T follicular helper cell (primary cell): ENCODE results near the gene SPARC.

Source experiments
- DNase-seq: peaks from one replicate; pipeline ENCODE4 v3.0.0-alpha.2; 2020; ENCODE audit warnings: low read depth

The SPARC gene

DNA sequence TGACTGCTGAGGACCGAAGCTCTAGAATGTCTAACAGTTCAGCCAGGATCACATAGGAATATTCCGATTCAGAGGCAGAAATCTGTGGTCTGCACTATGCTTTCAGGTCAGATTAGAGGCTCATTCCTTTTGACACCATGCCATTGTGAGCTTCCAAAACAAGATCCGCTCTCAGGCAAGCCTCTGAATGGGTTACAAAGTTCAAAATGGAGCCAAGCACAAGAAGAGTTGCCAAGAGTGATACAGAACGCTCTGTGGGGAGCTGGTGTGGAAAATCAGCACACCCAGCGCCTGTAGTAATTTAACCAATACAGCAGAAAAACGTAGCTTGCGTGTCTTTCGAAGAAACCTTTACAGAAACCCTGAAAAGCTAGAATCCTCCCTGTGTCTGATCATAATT lies 62.2 kb downstream of the SPARC start:
- no peak for DNase-seq

DNA sequence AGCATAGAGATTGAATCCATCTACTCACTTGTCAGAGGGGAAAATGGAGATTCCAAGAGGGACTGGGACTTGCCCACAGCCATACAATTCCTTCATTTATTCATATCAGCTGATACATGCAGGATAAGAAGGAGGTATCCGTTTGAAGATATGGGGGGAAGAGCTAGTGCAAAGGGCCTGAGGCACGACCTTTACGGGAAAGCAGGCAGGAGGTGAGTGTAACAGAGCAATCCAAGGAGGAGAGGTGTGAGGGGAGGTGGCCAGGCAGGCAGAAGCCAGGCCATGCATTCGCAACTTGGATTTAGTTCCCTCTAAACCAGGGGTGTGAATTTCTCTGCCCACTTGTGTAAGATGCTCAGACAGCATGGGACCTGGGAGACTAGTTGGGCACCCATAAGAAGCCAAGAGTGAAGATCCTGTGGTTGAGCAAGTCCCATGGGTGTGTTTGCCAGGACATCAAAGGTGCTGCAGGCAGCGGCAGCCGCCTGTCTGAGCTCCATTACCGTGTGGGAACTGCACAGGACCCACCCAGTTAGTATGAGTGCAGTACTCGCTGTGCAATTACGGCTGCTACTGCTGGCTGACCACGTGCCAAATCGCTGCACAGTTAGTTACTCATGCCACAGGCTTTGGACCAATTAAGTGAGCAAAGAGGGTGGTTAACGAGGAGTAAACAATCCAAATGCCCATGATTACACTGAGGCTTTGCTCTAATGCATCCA lies 64.2 kb downstream of the SPARC start:
- no peak for DNase-seq

DNA sequence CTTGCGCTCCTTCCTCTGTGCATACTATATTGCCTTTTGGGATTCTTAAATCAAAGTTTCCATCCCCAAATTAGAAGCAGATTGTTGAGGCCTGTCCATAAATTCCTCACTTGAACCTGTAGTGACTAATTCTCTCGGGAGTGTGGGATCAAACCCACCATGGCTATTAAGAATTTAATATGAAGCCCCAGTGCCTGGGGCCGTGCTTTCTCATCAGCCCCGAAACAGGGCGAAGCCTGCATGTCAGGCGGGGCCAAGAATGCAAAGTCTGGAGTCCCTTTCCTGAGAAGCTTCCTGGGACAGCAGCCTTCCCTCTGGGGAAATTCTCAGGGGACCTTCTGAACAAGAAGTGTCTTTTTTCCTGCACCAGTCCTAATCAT lies 66.3 kb downstream of the SPARC start:
- DNase-seq: no peak

DNA sequence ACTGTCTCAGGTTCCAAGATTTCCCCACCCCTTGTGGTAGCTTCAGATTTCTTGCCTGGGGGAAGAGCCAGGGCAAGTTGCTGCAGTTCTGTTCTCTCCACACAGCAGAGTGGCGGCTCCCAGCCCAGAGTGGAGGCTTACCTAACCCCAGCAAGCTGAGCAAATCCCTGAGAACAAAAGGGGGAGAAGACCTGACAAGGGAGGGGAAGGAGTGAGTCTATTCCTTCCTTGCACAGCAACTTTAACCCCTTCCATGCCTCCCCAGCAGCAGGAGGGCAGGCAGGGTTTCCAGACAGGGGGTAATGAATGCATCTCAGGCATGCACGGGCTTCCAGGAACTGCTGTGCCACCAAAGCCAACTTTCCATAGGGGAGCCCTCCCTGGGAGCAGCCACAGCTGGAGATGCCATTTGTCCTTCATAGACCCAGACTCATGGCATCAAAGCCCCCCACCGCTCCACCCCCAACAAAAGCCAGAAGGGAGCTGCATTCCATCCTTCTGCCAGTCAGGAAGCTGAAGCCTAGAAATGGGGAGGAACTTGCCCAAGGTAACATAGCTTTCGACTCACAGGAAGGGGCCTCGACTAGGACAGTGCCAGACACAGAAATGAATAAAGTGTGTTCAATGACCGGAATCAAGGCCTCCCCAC lies 66.8 kb downstream of the SPARC start:
- no peak for DNase-seq

DNA sequence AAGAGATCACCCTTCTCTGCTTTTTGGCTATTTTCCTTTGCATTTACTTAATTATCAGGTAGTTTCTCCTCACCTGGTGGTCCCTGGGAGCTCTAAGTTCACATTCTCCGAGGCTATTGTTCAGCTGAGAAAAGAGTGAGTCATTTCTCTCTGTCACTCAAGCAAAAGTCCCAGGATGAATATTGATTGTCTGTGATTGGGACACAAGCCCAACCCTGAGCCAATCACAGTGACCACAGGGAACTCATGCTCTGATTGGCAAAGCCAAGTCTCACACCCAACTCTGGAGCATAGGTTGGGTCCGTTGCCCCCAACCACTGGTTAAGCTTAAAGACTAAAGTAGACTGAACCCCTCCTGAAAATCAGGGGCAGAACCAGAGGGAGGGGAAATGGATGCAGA lies 67.8 kb downstream of the SPARC start:
- no peak for DNase-seq

DNA sequence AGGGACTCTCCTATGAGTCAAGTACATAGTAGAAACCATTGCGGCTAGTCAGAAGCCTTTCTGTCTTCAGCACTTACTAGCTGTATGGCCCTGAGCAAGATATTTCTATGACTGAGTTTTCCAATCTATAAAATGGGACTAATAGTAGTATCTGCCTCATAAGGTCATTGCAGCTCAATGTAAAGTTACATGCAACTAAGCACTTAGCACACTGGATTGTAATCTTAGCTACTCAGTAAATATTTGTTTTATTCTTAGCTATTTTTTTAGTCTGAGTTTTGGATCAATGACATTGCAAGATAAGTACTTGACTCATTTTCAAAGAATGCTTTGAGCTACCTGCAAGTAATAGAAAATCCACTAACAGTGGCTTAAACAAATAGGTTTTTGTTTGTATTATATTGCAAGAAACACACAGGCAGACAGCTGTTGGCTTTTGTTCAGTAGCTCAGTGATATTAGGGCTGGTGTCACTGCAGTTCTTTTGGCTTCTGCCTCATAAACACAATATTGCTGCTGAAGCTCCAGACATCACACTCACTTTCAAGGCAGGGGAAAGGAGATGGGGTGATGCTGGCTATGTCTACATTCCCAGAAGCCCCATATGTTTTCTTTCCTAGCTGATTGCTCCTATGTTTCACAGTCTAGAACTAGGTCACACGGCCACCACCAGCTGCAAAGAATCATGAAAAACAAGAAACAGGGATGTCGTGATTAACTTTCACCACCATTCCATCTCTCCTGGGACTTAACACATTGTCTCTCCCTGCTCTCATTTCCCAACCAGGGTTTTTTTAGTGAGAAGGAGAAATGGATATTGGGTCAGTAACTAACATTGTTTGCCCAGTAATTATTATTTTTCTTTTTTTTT lies 68.6 kb downstream of the SPARC start:
- no peak for DNase-seq

DNA sequence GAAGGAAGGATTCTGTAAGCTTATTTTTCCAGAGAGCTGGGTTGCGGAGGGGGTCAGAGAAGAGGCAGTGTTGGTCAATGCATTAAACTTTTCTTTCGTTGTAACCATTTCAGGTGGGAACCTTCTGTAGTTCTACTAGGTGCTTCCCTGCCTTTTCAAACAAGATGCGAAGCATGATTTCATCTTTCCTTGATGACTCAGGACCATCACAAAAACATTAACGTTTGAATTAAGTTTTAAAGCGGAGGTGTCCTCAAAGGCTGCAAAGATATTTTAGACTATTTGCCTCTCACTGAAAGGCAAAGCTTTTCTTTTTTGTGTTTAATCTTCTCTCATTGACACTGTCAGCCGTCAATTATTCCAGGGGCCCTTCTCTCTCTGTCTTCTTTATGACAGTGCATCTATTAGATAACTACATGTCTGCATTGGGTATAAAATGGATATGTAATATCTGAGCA lies 69.3 kb downstream of the SPARC start:
- no peak for DNase-seq

DNA sequence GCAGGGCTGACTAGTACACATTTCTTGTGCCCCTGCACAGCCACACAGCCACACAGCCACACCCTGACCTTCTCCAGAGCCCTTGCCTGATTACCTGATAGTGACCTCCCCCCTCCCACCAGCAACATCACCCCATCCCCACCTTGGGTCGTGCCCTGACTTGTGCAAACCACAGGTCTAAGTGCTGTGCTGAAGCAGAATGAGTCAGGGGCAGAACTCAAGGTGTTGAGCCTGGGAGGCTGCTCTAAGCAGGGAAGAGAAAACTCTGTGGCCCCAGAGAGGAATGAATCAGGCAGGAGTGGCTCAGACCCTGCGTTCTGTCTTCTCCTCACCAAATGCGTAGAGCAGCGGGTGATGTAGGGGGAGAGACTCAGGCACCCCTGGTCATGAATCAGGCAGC lies 71.3 kb downstream of the SPARC start:
- no peak for DNase-seq

DNA sequence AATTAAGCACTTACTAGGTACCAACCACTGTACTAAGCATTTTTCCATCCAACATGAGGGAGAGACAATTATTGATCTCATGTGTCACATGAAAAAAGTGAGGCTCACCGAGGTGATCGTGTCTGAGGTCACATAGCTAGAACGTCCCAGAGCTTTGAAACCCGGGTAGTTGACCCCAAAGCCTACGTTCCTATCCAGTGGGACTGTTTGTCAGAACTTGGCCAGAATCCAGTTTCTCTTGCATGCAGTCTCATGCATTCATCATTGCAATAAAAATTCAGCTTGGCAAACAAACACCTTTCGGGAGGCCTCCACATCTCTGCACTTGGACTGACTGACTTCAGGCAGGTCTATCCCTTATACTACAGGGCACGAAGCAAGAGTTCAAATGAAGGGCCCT lies 72.2 kb downstream of the SPARC start:
- DNase-seq: no peak

DNA sequence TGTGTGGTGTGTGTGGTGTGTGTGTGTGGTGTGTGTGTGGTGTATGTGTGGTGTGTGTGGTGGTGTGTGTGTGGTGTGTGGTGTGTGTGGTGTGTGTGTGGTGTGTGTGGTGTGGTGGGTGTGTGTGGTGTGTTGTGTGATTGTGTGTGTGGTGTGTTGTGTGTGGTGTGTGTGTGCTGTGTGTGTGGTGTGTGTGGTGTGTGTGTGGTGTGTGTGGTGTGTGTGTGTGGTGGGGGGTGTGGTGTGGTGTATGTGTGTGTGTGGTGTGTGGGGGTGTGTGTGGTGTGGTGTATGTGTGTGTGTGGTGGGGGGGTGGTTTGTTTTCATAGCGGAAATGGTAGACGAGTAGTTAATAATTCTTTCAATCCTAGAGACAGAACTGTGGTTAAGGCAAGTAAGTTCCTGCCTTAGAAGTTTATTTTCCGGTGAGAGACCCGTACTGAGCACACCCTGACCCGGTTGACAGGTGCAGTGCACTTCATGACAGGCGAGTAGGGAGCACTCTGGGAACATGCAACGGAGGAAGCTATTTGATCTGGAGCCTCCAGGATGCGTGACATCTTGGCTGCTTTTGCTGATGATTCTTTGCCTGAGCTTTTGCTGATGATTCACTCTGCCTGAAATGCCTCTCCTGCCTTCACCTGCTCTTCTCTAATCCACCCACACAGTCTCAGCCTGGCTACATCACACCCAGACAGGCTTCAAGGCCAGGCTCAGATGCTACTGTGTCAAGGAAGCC lies 73.9 kb downstream of the SPARC start:
- peak; percentile 28 for DNase-seq

DNA sequence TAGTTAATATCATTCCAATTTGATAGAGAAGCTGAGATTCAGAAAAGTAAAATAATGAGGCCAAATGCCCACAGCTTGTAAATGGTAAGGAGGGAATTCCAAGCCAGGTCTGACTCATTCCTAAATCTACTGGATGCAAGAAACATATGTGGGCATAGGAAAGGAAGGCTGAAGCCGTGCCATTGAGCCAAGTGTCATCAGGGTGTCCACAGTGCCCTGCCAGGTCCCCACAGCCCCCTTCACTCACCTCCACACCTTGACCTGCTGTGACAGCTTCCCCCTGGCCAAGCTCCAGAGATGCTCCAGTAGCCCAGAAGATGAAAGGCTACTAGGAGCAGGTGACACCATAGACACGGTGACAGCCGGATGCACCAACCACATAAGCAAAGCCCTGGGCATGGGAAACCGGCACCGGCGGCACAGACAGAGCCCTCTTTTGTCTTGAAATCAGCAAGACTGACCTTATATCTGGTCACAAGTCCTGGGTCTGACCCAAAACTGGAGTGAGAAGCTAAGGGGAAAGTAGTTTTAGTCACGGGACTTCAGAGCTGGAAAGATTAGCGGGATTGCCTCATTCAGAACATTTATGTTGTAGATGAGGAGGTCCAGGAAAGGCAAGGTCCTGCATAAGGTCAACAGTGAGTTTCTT lies 75.5 kb downstream of the SPARC start:
- DNase-seq: no peak
